Measurements from ENCODE around the gene ASCC2. TPM values are rescaled to one million over a fixed set of nuclear protein-coding genes. Genes with fewer than 3 reads are reported as not detected.

The ASCC2 gene
- total RNA-seq, 2 donors from 2014 or later: 52.8 to 77.0 TPM

DNA sequence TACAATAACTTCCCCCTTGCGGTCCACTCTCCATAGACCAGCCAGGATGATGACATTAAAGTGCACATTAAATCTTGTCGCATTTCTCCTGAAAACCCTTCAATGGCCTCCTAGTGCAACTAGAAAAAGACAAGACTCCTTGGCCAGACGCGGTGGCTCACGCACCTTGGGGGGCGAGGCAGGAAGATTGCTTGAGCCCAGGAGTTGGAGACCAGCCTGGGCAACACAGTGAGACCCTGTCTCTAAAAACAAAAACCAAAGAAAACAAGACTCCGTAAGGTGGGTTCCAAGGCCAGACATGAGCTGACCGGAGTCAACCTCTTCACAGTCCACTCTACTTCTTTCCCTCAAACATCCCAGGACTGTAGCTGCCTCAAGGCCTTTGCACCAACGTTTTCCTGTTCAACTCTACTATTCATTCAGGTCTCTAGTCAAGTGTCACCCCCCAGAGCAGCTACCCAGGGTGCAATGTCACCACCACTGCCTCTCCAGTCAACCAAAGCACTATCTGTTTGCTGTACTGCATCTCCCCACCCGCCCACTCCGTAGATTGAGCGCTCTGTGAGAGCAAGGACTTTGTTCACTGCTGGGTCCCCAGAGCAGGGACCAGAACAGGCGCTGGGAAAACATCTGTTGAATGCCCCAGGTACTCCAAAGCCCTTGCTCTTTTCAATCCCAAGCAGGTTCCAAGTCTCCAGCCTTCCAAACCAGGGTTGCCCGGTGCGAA, 72.0 kb downstream of the ASCC2 start:
- intact Hi-C loops (cut with DNase I): loop anchor here (5.0 kb wide), 1 partner anchor 241 kb away; no protein-coding TSS in a partner anchor
- H3K36me3 ChIP-seq: peaks cover 7% of the 10 kb centered on the region

DNA sequence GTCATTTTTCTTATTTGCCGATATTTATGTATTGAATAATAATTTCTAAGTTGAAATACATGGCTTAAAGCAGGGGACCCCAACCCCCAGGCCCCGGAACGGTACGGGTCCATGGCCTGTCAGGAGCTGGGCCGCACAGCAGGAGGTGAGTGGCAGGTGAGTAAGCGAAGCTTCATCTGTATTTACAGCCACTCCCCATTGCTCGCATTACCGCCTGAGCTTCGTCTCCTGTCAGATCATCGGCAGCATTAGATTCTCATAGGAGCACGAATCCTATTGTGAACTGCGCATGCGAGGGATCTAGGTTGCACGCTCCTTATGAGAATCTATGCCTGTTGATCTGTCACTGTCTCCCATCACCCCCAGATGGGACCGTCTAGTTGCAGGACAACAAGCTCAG, 75.8 kb downstream of the ASCC2 start:
- Histone ChIP-seq H3K27ac (no peak overlapping the region), H3K4me1 (no peaks in the 10 kb centered on the region), H3K9me3 (no peaks in the 10 kb centered on the region), H3K36me3 (no peaks in the 10 kb centered on the region), H3K9ac (ENCODE audit: low read depth in 2 of 2, low read length in 2 of 2) (no peak overlapping the region), H3K4me3 (no peak overlapping the region), H3K27me3 (no peaks in the 10 kb centered on the region)
- intact Hi-C loops (cut with DNase I): no loop called here
- DNase-seq: no peak
- TF ChIP-seq, protein P1, sequence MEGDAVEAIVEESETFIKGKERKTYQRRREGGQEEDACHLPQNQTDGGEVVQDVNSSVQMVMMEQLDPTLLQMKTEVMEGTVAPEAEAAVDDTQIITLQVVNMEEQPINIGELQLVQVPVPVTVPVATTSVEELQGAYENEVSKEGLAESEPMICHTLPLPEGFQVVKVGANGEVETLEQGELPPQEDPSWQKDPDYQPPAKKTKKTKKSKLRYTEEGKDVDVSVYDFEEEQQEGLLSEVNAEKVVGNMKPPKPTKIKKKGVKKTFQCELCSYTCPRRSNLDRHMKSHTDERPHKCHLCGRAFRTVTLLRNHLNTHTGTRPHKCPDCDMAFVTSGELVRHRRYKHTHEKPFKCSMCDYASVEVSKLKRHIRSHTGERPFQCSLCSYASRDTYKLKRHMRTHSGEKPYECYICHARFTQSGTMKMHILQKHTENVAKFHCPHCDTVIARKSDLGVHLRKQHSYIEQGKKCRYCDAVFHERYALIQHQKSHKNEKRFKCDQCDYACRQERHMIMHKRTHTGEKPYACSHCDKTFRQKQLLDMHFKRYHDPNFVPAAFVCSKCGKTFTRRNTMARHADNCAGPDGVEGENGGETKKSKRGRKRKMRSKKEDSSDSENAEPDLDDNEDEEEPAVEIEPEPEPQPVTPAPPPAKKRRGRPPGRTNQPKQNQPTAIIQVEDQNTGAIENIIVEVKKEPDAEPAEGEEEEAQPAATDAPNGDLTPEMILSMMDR (IDR thresholded peaks at IDR 0.05): no peak

More for the DNA sequence above, 72.0 kb downstream of the ASCC2 start:
- peak overlapping the region; percentile 80 for H3K27ac ChIP-seq
- no peaks in the 10 kb centered on the region for H3K27me3 ChIP-seq
- TF ChIP-seq, protein P1 (IDR thresholded peaks at IDR 0.05): no peak
- peak overlapping the region; percentile 84 for H3K4me3 ChIP-seq
- peak; percentile 54 for DNase-seq
- no peaks in the 10 kb centered on the region for H3K9me3 ChIP-seq
- peak overlapping the region; percentile 82 to 99 for H3K9ac ChIP-seq (ENCODE audit: low read depth in 2 of 2, low read length in 2 of 2)
- peaks cover 8% of the 10 kb centered on the region for H3K4me1 ChIP-seq

- no peak for DNase-seq
- Histone ChIP-seq H3K9ac (ENCODE audit: low read depth in 2 of 2, low read length in 2 of 2) (no peak overlapping the region), H3K9me3 (no peaks in the 10 kb centered on the region), H3K27me3 (no peaks in the 10 kb centered on the region), H3K27ac (no peak overlapping the region), H3K36me3 (no peaks in the 10 kb centered on the region), H3K4me3 (no peak overlapping the region), H3K4me1 (no peaks in the 10 kb centered on the region)
- intact Hi-C loops (cut with DNase I): no loop called here
- TF ChIP-seq, protein P1 (IDR thresholded peaks at IDR 0.05): no peak
Measured at GRCh38 chr22:29758959-29759358, 79.1 kb downstream of the ASCC2 start.

GRCh38 chr22:29758068-29758622, 79.9 kb downstream of the ASCC2 start:
- no peak overlapping the region for H3K27ac ChIP-seq
- intact Hi-C loops (cut with DNase I): no loop called here
- no peaks in the 10 kb centered on the region for H3K9me3 ChIP-seq
- no peaks in the 10 kb centered on the region for H3K36me3 ChIP-seq
- DNase-seq: no peak
- TF ChIP-seq, protein P1 (IDR thresholded peaks at IDR 0.05): no peak
- H3K4me3 ChIP-seq: no peak overlapping the region
- H3K27me3 ChIP-seq: no peaks in the 10 kb centered on the region
- no peak overlapping the region for H3K9ac ChIP-seq (ENCODE audit: low read depth in 2 of 2, low read length in 2 of 2)
- no peaks in the 10 kb centered on the region for H3K4me1 ChIP-seq

- H3K4me3 ChIP-seq: no peak overlapping the region
- no peak overlapping the region for H3K9ac ChIP-seq (ENCODE audit: low read depth in 2 of 2, low read length in 2 of 2)
- H3K36me3 ChIP-seq: no peaks in the 10 kb centered on the region
- TF ChIP-seq, protein P1 (IDR thresholded peaks at IDR 0.05): no peak
- H3K4me1 ChIP-seq: no peaks in the 10 kb centered on the region
- DNase-seq: no peak
- H3K27ac ChIP-seq: no peak overlapping the region
- no peaks in the 10 kb centered on the region for H3K27me3 ChIP-seq
- H3K9me3 ChIP-seq: no peaks in the 10 kb centered on the region
- intact Hi-C loops (cut with DNase I): no loop called here
Measured at GRCh38 chr22:29757096-29757495, 81.0 kb downstream of the ASCC2 start.
